Stomach (tissue), 9 donors: Measurements from ENCODE around the gene PTCH2. TPM values are rescaled to one million over a fixed set of nuclear protein-coding genes. Genes with fewer than 3 reads are reported as not detected.

ENCODE experiments used
- DNase-seq, 2 donors: peaks; one replicate each; pipeline versions ENCODE4 v3.0.0 to v3.0.0-alpha.2; 2013 to 2019
- H3K27ac ChIP-seq, 5 donors: fragments of 200-600 bp in 4 of 5; sonication (generic) in 4 of 5; one replicate each; pipeline ENCODE4 v1.5.1; 2013 to 2019; ENCODE audit warnings: mild to moderate bottlenecking in 1 of 5, moderate library complexity in 1 of 5
- H3K27me3 ChIP-seq, 3 donors: fragments of 200-600 bp; sonication (generic); one replicate each; pipeline ENCODE4 v1.5.1; 2017 to 2019; ENCODE audit warnings: mixed run types in 1 of 3
- H3K36me3 ChIP-seq, 4 donors: fragments of 200-600 bp; sonication (generic); 1 replicate in 3 of 4; 2 replicates in 1 of 4; pipeline ENCODE4 v1.5.1; 2016 to 2019
- H3K4me1 ChIP-seq, 4 donors: fragments of 200-600 bp; sonication (generic); one replicate each; pipeline ENCODE4 v1.5.1; 2016 to 2019
- H3K4me3 ChIP-seq, 4 donors: fragments of 200-600 bp; sonication (generic) in 3 of 4; one replicate each; pipeline ENCODE4 v1.5.1; 2016 to 2019; ENCODE audit warnings: mild to moderate bottlenecking in 1 of 4
- H3K9me3 ChIP-seq, 4 donors: fragments of 200-600 bp; sonication (generic); one replicate each; pipeline ENCODE4 v1.5.1; 2016 to 2019
- EP300 ChIP-seq: sonication (generic); formaldehyde crosslinking; IDR thresholded peaks from one replicate; pipeline ENCODE4 v1.6.1; 2017; ENCODE audit warnings: antibody characterized with exemption
- POLR2A ChIP-seq, 4 donors: fragments of 450-650 bp; IDR thresholded peaks; one replicate each; pipeline ENCODE4 v1.6.1; 2016; ENCODE audit warnings: antibody characterized with exemption in 4 of 4, control low read depth in 2 of 4, mild to moderate bottlenecking in 1 of 4, moderate library complexity in 1 of 4
- POLR2AphosphoS5 ChIP-seq, 3 donors: sonication (generic); formaldehyde crosslinking; IDR thresholded peaks; one replicate each; pipeline ENCODE4 v1.6.1; 2016; ENCODE audit warnings: antibody characterized with exemption in 3 of 3
- WGBS, 5 donors: extraction: QIAGEN DNeasy Blood & Tissue Kit in 3 of 5; methylation state at CpG; one replicate each; pipeline versions ENCODE4 v1.1.5 to v1.1.7; 2013 to 2018; 5-methylcytosine and 5-hydroxymethylcytosine counted together
- intact Hi-C: fragments of 100-400 bp; cut with DNase I; formaldehyde crosslinking; loops from one replicate; pipeline ENCODE4 v1.15.1; 2023; ENCODE audit warnings: low total_unique reads
- polyA plus RNA-seq, 3 donors: library from polyadenylated mRNA; stranded (reverse); fragments of 200-250 nt; gene quantifications; one replicate each; pipeline ENCODE4 v1.2.3, GENCODE V29; 2013
- total RNA-seq, 5 donors: library from RNA; depleted of rRNA; stranded (reverse); fragments of >200 nt; gene quantifications; one replicate each; pipeline versions ENCODE4 v1.1.0 to v1.2.3, GENCODE V29; 2014 to 2016
- TF ChIP-seq, protein P1 (sequence below), 7 experiments: fragments of 450-650 bp in 4 of 7; fragments of 200-600 bp in 3 of 7; sonication (generic) in 3 of 7; IDR thresholded peaks; one replicate each; pipeline ENCODE4 v1.5.1; 2016 to 2019; ENCODE audit warnings: antibody characterized with exemption in 7 of 7, control low read depth in 2 of 7, mild to moderate bottlenecking in 1 of 7
- donor health status: healthy with polysubstance abuse.
- donor health status: Bipolar disorder and iron deficiency.
- donor health status: healthy.

The PTCH2 gene
- total and polyA plus RNA-seq, 8 donors = under 0.01 to 2.3 (median 0.40) TPM; not detected in 2

DNA sequence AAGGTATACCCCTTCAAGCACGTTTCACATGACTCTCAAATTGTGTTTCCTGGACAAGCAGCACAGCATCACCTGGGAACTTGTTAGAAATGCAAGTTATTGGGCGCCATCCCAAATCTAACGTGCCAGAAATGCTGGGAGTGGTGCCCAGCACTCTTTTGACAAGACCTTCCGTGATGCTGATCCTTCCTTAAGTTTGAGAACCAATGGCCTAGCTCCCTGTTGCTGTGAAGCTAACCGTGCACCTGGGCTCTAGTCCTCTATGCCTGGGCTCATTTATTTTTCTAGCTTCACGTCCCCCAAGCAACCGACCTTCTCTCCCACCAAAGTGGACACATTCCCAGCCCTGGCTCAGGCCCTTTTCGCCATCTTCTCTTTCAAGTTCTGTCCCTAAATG lies 59.4 kb downstream of the PTCH2 start:
- Histone ChIP-seq H3K27ac (peak overlapping the region in 4 of 5 donors; percentile 12 to 72 (median 50)), H3K9me3 (no peaks in the 10 kb centered on the region), H3K36me3 (peaks cover 20 to 36% (median 35%) of the 10 kb centered on the region in 4 donors), H3K4me3 (peak overlapping the region; percentile 50 to 57 (median 52)), H3K4me1 (peaks cover 32 to 36% (median 34%) of the 10 kb centered on the region in 4 donors), H3K27me3 (no peaks in the 10 kb centered on the region)
- TF ChIP-seq POLR2AphosphoS5 (IDR thresholded peaks at IDR 0.05) (no peak), EP300 (no peak), POLR2A (IDR thresholded peaks at IDR 0.05) (no peak)
- TF ChIP-seq, protein P1, sequence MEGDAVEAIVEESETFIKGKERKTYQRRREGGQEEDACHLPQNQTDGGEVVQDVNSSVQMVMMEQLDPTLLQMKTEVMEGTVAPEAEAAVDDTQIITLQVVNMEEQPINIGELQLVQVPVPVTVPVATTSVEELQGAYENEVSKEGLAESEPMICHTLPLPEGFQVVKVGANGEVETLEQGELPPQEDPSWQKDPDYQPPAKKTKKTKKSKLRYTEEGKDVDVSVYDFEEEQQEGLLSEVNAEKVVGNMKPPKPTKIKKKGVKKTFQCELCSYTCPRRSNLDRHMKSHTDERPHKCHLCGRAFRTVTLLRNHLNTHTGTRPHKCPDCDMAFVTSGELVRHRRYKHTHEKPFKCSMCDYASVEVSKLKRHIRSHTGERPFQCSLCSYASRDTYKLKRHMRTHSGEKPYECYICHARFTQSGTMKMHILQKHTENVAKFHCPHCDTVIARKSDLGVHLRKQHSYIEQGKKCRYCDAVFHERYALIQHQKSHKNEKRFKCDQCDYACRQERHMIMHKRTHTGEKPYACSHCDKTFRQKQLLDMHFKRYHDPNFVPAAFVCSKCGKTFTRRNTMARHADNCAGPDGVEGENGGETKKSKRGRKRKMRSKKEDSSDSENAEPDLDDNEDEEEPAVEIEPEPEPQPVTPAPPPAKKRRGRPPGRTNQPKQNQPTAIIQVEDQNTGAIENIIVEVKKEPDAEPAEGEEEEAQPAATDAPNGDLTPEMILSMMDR (IDR thresholded peaks at IDR 0.05) = no peak
- WGBS, 5 donors = 21 to 37% (median 29%) methylated on average over 8 of the region's 8 CpGs
- peak; percentile 33 to 71 for DNase-seq
- intact Hi-C loops = no loop called here

DNA sequence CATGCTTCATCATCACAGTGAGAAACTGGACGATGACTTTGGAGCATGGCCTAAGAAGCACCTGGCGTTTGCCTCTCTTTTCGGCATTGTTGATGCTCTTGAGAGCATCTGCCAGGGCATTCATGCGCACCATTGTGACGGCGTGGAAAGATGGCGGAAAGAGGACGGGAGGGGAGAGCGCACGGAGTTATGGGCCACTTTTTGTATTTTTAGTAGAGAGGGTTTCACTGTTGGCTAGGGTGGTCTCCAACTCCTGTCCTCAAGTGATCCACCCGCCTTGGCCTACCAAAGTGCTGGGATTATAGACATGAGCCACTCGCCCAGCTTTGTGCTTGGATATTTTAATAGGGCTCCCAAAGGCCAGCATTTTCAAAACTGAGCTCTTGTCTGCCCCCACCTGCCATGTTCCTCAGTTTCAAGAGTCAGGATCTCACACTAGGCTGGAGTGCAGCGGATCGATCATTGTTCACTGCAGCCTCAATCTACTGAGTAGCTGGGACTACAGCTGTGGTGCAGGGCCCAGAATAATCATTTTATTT lies 62.4 kb downstream of the PTCH2 start:
- WGBS, 5 donors = 89 to 94% (median 92%) methylated on average over 14 of the region's 14 CpGs
- Histone ChIP-seq H3K36me3 (peaks cover 41 to 61% (median 58%) of the 10 kb centered on the region in 4 donors), H3K9me3 (no peaks in the 10 kb centered on the region), H3K4me3 (no peak overlapping the region), H3K27ac (no peak overlapping the region), H3K4me1 (peaks cover 40 to 50% (median 47%) of the 10 kb centered on the region in 4 donors), H3K27me3 (no peaks in the 10 kb centered on the region)
- intact Hi-C loops = no loop called here
- no peak for DNase-seq
- TF ChIP-seq, protein P1 (IDR thresholded peaks at IDR 0.05) = no peak
- no peak for TF ChIP-seq POLR2A (IDR thresholded peaks at IDR 0.05)
- TF ChIP-seq POLR2AphosphoS5 (IDR thresholded peaks at IDR 0.05) = no peak
- no peak for TF ChIP-seq EP300

DNA sequence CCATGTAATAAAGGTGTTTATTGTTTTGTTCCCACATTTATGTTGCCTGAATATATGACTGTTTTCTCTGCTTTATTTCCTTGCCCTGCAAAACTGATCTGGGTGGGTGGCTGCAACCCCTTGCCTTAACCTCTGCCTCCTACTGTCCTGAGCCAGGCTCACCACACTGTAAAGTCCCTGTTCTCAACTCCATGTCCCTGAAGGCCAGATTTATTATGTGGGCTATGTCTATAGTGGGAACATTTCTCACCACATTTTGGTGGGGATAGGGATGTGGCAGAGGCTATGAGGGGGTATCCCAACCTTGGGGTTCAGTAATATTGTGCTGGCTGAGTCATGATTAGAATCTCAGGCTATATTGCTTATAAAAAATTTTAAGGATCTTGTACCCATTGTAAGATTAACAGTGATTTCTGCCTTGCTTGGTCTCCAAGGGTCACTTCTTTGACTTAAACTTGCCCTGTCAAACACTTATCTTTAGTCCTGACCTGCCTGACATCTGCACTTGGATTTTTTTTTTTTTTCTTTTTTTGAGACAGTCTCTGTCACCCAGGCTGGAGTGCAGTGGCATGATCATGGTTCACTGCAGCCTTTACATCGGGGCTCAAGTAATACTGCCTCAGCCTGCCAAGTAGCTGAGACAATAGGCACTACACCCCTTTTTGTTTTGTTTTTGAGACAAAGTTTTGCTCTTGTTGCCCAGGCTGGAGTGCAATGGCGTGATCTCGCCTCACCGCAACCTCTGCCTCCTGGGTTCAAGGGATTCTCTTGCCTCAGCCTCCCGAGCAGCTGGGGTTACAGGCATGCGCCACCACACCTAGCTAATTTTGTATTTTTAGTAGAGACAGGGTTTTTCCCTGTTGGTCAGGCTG lies 64.1 kb downstream of the PTCH2 start:
- no peak for DNase-seq
- H3K27me3 ChIP-seq = no peaks in the 10 kb centered on the region
- WGBS, 5 donors = 92 to 96% (median 94%) methylated on average over 6 of the region's 6 CpGs
- no peak overlapping the region for H3K27ac ChIP-seq
- no peaks in the 10 kb centered on the region for H3K9me3 ChIP-seq
- H3K36me3 ChIP-seq = peaks cover 41 to 61% (median 58%) of the 10 kb centered on the region in 4 donors
- intact Hi-C loops = no loop called here
- H3K4me3 ChIP-seq = peak overlapping the region in 1 of 4 donors; percentile 77
- peaks cover 26 to 41% (median 37%) of the 10 kb centered on the region in 4 donors for H3K4me1 ChIP-seq
- TF ChIP-seq EP300 (no peak), POLR2A (IDR thresholded peaks at IDR 0.05) (no peak), POLR2AphosphoS5 (IDR thresholded peaks at IDR 0.05) (no peak)
- TF ChIP-seq, protein P1 (IDR thresholded peaks at IDR 0.05) = no peak

DNA sequence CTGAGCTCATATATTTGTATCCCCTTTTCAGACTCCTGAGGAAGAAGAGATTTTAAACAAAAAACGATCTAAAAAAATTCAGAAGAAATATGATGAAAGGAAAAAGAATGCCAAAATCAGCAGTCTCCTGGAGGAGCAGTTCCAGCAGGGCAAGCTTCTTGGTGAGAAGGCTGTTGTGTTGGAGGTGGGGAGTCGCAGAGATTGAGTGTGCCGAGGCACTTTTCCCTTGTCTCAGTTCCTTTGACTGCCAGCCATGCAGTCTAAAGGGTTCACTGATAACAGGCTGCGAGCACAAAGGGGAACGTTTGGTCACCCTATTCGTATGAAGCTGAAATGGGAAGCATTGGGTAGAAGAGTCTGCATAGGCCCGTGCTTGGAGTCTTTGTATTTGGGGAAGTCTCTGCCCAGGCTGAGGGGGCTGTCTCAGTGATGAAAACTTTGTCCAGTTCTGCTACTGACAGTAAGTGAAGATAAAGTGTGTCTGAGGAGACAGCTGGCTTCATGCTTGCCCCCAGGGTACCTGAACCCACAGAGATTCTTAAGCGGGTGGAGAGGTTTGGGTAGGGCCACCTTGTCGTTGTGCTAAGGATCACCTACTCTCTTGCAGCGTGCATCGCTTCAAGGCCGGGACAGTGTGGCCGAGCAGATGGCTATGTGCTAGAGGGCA lies 65.0 kb downstream of the PTCH2 start:
- TF ChIP-seq POLR2A (IDR thresholded peaks at IDR 0.05) (no peak), EP300 (no peak), POLR2AphosphoS5 (IDR thresholded peaks at IDR 0.05) (no peak)
- TF ChIP-seq, protein P1 (IDR thresholded peaks at IDR 0.05) = no peak
- Histone ChIP-seq H3K9me3 (no peaks in the 10 kb centered on the region), H3K4me3 (peak overlapping the region in 2 of 4 donors; percentile 77 to 87), H3K36me3 (peaks cover 41 to 61% (median 58%) of the 10 kb centered on the region in 4 donors), H3K27ac (peak overlapping the region in 2 of 5 donors; percentile 24 to 95), H3K27me3 (no peaks in the 10 kb centered on the region), H3K4me1 (peaks cover 20 to 36% (median 31%) of the 10 kb centered on the region in 4 donors)
- no peak for DNase-seq
- 56 to 67% (median 64%) methylated on average over 13 of the region's 13 CpGs for WGBS, 5 donors
- intact Hi-C loops = no loop called here
